Measurements from ENCODE around the gene SMC3.
A peak's percentile ranks its signal among the peaks of the same experiment; 100 is the strongest.
"Not testable (repeated sequence)": the region's sequence is repeated elsewhere in the genome, so short reads cannot be mapped to it uniquely, and the experiment has no call there.

The SMC3 gene

DNA sequence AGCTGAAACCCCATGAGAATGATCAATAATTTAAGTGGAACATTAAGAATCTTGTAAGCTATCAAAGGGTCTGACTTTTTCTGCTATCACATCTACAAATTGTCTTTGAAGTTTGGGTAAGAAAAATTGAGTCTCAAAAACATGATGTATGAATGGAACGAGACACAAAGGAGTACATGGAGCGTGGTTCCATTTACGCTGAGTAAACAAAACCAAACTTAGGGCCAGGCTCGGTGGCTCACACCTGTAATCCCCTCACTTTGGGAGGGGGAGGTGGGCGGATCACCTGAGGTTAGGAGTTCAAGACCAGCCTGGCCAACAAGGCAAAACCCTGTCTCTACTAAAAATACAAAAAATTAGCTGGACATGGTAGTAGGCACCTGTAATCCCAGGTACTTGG lies 24.3 kb downstream of the SMC3 start:
- DNase-seq, result no peak

DNA sequence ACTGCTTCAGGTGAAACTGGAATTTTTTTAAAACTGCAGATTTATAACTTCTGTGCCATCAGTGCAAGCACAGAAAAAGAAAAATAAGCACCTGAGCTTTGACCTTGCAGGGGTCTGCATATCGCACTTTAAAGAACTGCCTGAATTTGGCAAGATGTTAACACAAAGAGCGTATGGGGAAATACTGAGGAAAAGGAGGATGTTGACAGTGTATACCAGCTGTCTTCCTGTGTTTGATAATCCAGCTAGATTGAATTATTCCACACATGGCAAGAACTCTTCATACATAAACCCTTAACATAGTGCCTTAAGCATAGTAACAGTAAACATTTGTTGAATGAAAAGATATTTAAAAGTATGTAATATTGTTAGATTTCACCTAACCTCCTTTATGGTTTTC lies 30.0 kb downstream of the SMC3 start:
- no peak for DNase-seq

DNA sequence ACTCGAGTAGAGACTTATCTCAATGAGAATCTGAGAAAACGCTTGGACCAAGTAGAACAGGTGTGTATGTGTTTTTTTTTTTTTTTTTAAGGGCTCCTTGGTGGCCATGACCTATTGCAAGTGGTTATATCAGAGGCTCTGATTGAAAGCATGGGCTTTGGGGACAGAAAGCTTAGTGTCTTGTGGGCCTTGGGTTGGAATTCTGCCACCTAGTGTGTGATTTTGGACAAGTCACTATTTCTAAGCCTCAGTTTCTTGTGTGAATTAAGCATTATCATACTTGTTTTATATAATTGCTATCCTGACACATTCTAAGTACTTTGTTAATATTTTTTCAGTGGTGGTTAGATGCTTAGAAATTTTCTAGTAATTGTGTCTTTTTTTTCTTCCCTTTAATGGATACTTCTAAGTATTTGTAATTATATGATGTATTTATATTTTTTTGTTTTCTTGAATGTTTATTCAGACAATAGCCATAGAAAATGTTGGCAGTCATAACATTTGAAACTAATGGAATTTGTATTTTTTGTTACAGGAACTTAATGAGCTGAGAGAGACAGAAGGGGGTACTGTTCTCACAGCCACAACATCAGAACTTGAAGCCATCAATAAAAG lies 33.1 kb downstream of the SMC3 start:
- DNase-seq, result peak; percentile 28 to 67

DNA sequence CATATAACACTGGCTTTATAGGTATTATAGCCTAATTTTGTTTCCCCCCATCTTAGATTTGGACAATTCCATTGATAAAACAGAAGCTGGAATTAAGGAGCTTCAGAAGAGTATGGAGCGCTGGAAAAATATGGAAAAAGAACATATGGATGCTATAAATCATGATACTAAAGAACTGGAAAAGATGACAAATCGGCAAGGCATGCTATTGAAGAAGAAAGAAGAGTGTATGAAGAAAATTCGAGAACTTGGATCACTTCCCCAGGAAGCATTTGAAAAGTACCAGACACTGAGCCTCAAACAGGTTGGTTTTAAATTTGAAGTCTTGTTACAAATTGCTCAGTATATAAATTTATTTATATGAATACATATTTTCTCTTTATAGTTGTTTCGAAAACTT lies 34.1 kb downstream of the SMC3 start:
- no peak for DNase-seq

DNA sequence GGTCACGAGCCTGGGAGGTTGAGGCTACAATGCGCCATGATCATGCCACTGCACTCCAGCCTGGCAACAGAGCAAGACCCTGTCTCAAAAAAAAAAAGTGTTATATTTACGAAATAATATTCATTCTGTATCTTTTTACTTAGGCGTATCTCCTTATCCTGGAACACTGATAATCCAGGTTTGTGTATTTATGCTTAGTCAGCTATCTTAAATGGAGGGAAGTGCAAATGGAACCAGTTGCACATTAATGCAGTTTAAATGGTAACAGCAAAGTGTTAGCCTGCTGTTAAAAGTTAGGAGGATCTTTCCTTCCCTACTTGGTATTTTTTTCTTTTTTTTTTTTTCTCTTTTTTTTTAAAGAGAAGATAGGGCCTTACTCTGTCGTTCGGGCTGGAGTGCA lies 40.6 kb downstream of the SMC3 start:
- no peak for DNase-seq

DNA sequence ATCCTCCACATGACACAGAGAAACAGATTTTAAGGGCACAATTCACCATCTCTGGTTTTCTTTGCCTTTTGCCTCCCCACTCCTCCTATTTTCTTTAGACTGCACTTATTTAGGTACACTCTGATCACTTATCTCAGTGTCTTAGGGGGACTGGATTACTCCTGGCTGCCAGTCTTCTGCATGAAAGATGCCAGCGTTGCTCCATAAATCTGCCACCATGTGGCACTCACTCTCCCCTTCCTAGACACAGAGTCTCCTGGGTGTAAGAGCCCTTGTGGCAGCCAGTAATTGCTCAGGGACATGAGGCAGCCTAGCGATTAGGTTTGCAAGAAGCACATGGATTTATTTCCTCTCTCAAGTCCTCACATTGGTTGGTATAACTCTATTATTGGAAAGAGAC lies 42.1 kb downstream of the SMC3 start:
- no peak for DNase-seq

DNA sequence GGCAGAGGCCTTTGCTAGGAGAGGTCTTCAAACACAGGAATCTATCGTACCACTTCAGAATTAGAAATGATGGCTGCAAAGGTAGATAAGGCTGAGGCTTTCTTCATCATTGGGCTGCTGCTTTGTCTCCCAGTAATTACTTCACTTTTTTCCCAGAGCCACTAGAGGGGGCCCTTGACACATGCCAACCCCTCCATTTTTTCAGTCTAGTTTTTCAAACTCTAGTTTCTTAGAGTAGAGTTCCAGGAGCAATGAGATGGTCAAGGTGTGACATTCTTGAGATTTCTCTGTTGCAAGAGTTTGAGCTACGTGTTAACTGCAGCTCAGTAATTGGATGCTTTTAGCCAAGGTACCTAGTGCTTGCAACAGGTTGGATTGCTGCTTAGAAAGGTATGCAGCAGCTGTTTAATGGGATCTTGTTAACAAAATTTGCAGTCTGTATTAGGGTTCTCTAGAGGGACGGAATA lies 42.8 kb downstream of the SMC3 start:
- DNase-seq, result peak; percentile 49 to 65

DNA sequence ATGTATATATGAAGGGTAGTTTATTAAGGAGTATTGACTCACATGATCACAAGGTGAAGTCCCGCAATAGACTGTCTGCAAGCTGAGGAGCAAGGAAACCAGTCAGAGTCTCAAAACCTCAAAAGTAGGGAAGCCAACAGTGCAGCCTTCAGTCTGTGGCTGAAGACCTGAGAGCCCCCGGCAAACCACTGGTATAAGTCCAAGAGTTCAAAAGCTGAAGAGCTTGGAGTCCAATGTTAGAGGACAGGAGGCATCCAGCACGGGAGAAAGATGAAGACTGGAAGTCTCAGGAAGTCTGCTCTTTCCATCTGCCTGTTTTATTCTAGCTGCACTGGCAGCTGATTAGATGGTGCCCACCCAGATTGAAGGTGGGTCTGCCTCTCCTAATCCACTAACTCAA lies 43.3 kb downstream of the SMC3 start:
- DNase-seq, result not testable (repeated sequence)

DNA sequence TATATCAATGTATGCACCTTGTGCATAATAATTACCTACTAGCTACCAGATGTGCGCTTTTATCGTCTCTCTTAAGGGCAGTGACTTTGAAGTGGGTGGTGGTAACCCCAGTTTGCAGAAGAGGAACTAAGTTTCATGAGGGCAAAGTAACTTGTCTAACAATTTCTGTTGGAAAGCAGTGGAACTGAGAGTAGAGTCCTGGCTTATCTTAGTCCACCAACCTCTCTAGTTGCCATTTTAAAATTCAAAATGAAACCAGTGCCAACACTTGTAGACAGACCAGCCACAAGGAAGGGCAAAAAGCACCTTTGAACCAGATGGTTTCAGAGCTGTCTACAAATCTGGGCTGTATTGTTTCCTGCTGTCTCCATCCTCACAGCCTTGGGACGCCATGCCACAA lies 44.6 kb downstream of the SMC3 start:
- no peak for DNase-seq

DNA sequence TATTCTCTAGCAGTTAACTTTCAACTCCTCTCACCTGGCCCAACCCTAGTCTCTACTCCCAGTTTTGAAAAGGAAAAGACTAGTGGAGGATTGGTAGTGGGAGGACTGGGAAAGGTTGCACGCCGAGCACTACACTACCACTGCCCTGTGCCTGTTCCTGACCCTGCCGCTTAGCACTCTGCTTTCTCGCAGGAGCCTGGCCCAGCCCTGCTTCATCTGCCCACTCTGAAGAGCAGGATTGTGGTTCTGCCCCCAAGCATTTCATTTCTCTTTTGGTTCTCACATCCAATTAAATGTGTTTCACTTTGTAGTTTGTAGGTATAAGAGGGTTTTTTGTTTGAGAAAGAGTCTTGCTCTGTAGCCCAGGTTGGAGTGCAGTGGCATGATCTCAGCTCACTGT lies 45.1 kb downstream of the SMC3 start:
- no peak for DNase-seq

DNA sequence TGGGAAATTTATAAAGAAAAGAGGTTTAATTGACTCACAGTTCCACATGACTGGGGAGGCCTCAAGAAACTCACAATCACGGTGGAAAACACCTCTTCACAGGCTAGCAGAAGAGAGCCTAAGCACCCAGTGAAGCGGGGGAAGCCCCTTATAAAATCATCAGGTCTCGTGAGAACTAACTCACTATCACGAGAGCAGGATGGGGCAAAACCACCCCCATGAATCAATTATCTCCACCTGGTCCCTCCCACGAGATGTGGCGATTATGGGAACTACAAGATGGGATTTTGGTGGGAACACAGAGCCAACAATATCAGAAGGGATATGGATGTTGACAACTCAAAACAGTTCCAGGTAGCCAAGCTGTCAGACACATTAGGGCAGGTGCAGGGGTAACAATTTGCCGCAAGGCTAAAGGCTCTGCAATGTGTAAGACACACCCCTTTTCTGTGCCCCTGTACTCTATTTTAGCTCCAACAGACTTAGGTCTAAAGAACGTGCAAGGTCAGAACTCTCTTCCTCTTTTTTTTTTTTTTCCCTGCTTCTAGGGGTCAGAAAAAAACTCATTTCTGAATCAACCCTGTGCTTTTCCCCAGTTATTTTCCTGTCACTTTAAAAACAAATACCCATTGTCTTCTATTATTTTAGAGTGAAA lies 46.0 kb downstream of the SMC3 start:
- DNase-seq, result no peak

DNA sequence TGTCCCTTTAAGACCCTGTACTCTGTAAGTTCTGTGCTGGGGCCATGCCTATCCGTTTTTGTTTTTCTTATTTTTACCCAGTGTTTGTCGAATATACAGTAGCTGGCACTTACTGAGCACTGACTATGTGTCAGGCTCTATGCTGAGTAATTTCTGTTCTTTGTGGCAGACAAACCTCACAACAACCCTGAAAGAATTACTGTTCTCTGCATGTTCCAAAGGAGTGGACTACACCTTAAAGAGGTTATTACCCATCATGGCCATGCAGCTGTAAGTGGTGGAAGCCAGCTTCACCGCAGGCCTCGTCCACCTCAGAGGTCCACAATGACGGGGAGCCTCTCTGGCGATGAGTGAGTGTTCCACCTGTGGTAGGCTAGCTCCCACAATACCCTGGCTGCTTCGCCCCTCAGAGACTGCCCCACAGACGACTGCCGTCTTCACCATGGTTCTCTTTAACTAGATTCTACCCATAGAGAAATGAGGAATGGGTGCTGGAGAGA lies 46.6 kb downstream of the SMC3 start:
- DNase-seq, result no peak

DNA sequence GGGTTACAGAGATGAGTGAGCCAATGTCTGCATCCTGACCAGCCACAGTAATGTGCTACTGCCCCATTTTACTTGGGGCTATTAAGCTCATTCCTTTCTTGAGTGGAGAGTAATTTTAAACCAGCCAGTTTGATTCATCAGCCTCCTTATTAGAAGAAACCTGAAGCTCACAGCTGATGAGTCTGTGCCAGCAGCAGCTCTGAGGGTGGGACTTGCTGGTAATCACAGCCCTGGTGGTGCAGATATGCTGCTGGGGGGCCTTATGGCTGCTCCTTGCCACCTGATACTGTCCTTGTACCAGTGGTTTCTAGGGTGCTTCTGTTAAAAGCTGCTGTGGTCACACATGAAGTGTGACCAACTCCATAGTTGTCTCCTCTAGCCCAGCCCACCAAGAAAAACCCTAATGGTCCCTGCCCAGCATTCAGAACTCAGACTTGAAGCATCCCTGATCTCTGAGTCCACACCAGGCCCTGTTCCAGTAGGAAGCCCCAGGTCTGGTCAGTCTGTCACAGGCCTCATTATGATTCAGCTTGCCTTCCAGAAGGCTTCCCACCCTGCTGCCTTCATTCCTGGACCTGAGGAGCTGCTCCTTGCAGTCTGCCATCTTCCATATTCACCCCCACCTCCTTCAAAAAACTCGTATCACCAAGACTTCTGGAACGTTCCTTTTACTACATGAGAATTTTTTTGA lies 47.7 kb downstream of the SMC3 start:
- DNase-seq, result no peak

DNA sequence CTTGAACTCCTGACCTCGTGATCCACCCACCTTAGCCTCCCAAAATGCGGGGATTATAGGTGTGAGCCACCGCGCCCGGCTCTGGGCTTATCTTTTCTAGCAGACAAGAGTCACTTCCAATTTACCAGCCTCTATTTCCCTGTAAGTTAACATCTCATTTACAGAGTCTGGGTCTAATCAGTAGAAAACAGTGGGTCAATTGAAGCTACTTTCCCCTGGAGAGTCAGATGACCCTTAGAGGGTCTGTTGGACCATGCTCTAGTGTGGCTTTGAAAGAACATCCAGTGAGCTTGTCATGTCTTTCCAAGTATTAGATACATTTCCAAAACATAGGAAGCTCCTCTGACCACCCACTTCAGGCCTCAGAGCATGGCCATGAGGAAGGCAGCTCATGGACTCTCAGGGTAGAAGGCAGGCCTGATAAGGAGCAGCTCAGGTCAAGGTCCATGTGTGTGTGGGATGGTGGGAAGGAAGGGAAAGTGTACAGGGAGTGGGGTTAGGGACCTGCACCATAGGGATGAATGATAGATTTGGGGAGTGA lies 49.1 kb downstream of the SMC3 start:
- DNase-seq, result no peak

DNA sequence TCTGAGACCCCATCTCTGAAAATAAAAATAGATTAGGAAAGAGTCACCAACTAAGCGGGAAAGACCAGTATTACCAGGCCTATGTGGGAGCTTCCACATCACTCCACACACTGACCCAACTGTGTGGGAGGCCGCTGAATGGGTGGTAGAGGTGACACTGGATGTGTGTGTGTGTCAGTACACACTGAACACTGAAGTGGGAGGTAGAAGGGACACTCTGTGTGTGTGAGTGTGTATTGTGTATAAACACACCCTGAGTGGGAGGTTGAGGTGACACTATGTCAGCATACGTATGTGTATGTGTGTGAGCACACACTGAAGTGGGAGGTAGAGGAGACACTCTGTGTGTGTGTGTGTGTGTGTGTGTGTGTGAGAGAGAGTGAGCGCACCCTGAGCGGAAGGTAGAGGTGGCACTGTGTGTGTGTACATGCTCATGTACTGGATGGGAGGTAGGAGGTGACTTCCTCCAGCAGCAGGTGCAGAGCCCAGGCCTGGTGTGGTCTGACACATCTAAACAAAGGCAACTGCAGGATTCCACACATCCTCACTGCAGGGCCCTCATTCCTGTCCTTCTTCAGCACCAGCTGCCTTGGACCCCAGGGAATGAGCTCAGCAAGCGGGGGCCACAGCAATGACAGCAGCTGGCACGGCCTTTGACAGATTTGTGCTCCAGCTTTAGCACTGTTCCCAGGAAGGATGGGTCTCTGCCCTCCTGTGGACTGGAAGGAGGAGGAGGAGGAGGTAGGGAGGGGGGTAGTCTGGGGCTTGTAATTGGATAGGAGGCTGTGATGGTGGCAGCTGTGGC lies 50.1 kb downstream of the SMC3 start:
- DNase-seq, result peak in 1 of 2 donors; percentile 20

DNA sequence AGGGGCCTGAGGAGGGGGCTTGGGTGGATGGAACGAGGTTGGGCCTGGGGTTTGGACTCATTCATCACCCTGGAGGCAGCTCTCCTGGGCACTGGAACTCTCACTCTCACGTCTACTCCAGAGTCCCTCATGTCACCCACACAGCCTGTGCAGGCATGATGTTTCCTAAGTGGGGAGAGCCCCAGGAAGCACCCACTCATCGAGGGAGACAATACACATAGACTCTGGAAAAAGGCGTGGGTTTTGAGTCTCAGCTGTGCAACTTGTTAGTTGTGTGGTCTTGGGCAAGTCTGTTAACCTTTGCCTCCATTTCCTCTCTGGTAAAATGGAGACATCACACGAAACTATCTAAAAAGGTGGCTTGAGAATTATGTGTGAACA lies 50.7 kb downstream of the SMC3 start:
- DNase-seq, result no peak

DNA sequence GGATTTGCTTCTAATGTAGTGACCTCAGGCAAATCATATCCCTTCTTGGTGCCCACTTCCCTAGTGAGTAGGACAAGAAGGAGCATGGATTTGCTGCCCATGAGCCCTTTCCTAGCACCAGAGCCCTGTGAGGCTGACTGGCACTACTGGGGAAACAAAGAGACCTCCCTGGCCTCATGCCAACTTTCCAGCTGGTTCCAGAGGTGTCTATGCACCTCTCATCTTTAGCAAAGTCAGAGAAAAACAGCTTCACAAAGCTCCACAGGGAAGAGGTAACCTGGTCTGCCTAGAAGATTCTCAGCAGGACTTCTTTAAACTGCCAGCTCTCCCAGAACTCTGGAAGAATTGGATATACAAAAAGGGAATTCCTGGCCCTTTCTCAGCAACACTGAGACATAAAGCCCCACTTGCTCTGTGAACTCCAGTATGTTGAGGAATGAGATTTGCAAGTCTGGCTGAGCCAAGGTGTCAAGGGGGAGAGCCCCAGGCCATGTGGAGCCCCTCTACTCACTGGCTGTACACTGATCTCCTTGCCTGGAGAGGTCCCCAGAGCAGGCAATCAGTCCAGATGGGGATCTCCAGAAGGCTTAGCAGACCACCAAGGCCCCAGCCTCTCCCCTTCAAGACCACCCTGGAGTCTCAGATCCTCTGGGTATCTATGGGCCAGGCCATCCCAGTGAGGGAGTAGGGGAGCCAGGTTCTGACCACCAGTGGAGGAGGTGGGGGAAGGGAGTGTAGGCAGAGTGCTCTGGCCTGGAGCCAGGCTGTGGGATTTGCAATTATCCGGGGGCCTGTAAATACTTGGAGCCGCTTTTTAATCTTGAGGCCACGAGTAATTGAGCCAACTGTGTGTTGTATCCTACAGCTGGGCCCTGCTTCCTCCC lies 52.3 kb downstream of the SMC3 start:
- no peak for DNase-seq

DNA sequence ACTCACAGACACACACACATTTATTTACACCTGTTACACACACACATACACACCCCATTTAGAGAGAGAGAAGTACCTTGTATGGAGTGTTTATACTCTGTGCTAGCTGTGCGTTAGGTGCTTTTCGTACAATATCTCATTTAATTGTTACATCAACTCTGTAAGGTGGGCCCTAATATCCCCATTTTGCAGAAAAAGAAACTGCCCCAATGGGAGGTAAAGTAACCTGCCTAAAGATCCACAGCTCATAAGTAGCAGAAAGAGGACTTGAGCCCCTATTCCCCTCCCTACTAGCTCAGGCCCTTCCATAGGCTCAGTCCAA lies 52.9 kb downstream of the SMC3 start:
- no peak for DNase-seq

DNA sequence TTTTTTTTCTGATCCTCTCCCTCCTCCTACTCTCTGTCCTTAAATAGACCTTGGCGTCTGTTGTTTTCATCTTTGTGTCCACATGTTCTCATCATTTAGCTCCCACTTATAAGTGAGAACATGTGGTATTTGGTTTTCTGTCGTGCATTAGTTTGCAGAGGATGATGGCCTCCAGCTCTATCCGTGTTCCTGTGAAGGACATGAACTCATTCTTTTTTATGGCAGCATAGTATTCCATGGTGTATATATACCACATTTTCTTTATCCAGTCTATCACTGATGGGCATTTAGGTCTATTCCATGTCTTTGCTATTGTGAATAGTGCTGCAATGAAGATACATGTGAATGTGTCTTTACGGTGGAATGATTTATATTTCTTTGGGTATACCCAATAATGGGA lies 55.8 kb downstream of the SMC3 start:
- DNase-seq, result not testable (repeated sequence)

DNA sequence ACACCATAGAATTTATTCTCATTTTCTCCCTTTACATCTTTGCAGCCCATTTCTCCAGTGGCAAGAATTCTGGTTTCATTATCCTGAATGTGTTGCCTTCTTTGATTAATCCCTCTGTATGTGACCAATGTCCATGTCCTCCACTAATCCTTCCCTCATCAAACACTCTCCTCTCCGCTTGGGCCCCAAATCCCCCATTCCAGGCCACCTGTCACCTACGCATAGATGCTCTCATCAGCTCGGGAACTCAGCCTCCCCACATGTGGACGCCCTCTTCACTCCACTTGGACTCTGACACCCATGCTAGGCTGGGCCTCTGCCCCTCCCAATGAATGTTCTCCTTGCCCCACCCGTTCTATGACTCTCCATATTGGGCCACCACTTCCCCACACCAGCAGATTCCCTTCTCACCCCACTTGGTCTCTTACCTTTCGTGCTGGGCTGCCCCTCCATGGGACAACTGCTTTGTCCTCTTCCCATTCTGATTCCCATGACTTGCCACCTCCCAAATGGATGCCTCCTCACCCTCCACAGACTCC lies 57.9 kb downstream of the SMC3 start:
- no peak for DNase-seq

DNA sequence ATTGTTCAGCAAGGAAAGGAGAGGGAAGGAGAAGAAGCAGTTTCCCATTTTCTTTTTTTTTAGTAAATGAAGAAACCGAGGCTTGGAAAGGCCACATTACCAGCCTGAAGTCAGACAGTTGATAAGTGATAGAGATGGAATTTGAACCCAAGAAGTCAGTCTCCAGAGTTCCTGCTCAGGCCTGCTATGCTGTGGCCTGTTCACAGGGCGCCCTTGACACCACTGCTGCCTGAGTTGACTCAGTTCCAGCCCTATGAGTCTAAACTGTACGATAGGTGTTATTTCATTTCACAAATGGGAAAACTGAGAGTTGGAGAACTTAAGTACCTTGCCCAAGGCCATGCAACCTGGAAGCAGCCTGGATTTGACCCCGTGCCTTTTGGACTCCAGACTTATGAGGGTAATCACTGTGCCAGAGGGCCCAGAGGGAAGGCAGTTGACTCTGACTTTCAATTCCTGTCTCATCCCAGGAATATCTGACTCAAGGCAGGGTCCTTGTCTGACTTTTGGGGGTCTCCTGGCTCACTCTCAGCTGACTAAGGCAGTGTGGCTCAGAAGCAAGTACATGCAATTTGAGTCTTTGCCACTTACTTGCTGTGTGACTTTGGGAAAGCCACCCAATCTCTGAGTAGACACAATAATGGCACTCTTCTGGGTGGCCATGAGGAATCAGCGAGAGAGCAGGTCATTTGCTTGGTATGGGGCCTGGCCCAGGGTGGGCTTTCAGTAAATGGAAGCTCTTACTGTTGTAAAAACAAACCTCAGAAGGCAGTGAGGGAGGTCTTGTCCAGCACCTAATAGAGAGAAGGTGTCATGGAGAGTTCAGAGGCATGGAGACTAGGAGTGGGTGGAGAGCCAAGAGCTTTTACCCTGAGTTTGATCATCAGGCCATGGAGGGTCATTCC lies 58.7 kb downstream of the SMC3 start:
- DNase-seq, result no peak

Measured in CD4-positive, alpha-beta T cell treated with Interferon alpha-2 for 1 hour (primary cell).